ENCODE results near the gene OCRL. TPM values are rescaled to one million over a fixed set of nuclear protein-coding genes. Genes with fewer than 3 reads are reported as not detected.

Gene OCRL
- total and polyA plus RNA-seq, 2 of the 4 experiments (the other 2 are of a cell fraction) = 19.4 to 20.6 TPM

- ATAC-seq (ENCODE audit: low read depth) (no peak), DNase-seq (no peak)
- Histone ChIP-seq H3K4me3 (ENCODE audit: insufficient read depth, low read depth, low read length) (no peak overlapping the region), H3K4me2 (ENCODE audit: low read depth, low read length) (no peak overlapping the region), H2BK15ac (ENCODE audit: low read depth, low read length) (no peak overlapping the region), H3K4me1 (ENCODE audit: control insufficient read depth, insufficient read depth, low read length) (no peaks in the 10 kb centered on the region), H3K27ac (ENCODE audit: insufficient read depth, low read length) (no peak overlapping the region), H2AK5ac (ENCODE audit: low read depth, low read length) (no peak overlapping the region), H3K23ac (ENCODE audit: low read depth, low read length) (no peak overlapping the region), H4K91ac (ENCODE audit: insufficient read depth, low read depth, low read length) (no peak overlapping the region), H2BK20ac (ENCODE audit: low read depth, low read length) (no peak overlapping the region), H2AK9ac (replicated peaks; ENCODE audit: low read depth, low read length, poor library complexity) (no peak overlapping the region), H3K4ac (ENCODE audit: low read depth, low read length) (no peak overlapping the region), H4K8ac (ENCODE audit: low read depth in 2 of 2, low read length in 2 of 2) (no peak overlapping the region), H4K20me1 (ENCODE audit: insufficient read depth, low read length) (no peaks in the 10 kb centered on the region), H4K5ac (ENCODE audit: low read depth, low read length) (no peak overlapping the region), H3K9ac (ENCODE audit: low read depth, low read length) (no peak overlapping the region), H3K79me1 (ENCODE audit: low read depth in 1 of 2, low read length in 2 of 2) (peaks cover 0 to 5% of the 10 kb centered on the region in 2 experiments; a peak in 1 of 4 replicates), H2BK120ac (ENCODE audit: low read depth, low read length) (no peak overlapping the region), H2BK5ac (ENCODE audit: low read depth, low read length, poor library complexity, severe bottlenecking) (no peak overlapping the region), H3K14ac (replicated peaks; ENCODE audit: low read depth, low read length) (no peak overlapping the region), H2AFZ (replicated peaks; ENCODE audit: low read length, poor library complexity) (no peak overlapping the region), H3K9me3 (ENCODE audit: control insufficient read depth, insufficient read depth, low read length) (no peaks in the 10 kb centered on the region), H3K18ac (ENCODE audit: low read depth, low read length) (no peak overlapping the region), H3K56ac (ENCODE audit: extremely low read depth, insufficient read depth, low read length) (no peak overlapping the region), H3K36me3 (ENCODE audit: control insufficient read depth, insufficient read depth, low read length) (peaks cover 20% of the 10 kb centered on the region), H3K9me1 (ENCODE audit: insufficient read depth, low read length) (no peaks in the 10 kb centered on the region), H3K27me3 (ENCODE audit: control insufficient read depth, insufficient read depth, low read length) (no peaks in the 10 kb centered on the region)
- BruUV-seq (replicated peaks) = no TSS peak
- no CpG with 5 or more reads among the region's 2 CpGs for WGBS, 2 experiments (ENCODE audit: extremely low coverage in 2 of 2, insufficient read length in 1 of 2)
- POLR2A ChIA-PET (ENCODE audit: unreplicated experiment) = no interaction called here
- intact Hi-C loops (cut with micrococcal nuclease) = no loop called here
- in situ Hi-C loops (cut with MboI; ENCODE audit: low sequenced_read_pairs) = no loop called here
- TF ChIP-seq BHLHE40 (IDR thresholded peaks at IDR 0.05; ENCODE audit: low read depth, low read length) (no peak), RCOR1 (IDR thresholded peaks at IDR 0.05; ENCODE audit: insufficient replicate concordance, low read length) (no peak), MXI1 (IDR thresholded peaks at IDR 0.05; ENCODE audit: borderline replicate concordance, low read depth, low read length) (no peak), CHD1 (IDR thresholded peaks at IDR 0.05; ENCODE audit: low read depth, low read length) (no peak), CEBPB (IDR thresholded peaks at IDR 0.05; ENCODE audit: low read depth, low read length) (no peak), SMC3 (IDR thresholded peaks at IDR 0.05; ENCODE audit: low read depth, low read length) (no peak), MAZ (IDR thresholded peaks at IDR 0.05; ENCODE audit: borderline replicate concordance, low read depth, low read length) (no peak), FOS (IDR thresholded peaks at IDR 0.05; ENCODE audit: low read depth, low read length) (no peak), MAFK (IDR thresholded peaks at IDR 0.05; ENCODE audit: low read depth, low read length) (no peak), POLR2A (IDR thresholded peaks at IDR 0.05; ENCODE audit: low read depth, low read length) (no peak), USF2 (IDR thresholded peaks at IDR 0.05; ENCODE audit: low read depth, low read length) (no peak), CTCF (conservative IDR thresholded peaks at IDR 0.05; ENCODE audit: low read depth, low read length) (no peak), RAD21 (IDR thresholded peaks at IDR 0.05; ENCODE audit: low read length) (no peak), RFX5 (IDR thresholded peaks at IDR 0.05; ENCODE audit: low read depth, low read length) (no peak), NFE2L2 (IDR thresholded peaks at IDR 0.05; ENCODE audit: low read depth, low read length) (no peak)
- TF ChIP-seq, protein P1, sequence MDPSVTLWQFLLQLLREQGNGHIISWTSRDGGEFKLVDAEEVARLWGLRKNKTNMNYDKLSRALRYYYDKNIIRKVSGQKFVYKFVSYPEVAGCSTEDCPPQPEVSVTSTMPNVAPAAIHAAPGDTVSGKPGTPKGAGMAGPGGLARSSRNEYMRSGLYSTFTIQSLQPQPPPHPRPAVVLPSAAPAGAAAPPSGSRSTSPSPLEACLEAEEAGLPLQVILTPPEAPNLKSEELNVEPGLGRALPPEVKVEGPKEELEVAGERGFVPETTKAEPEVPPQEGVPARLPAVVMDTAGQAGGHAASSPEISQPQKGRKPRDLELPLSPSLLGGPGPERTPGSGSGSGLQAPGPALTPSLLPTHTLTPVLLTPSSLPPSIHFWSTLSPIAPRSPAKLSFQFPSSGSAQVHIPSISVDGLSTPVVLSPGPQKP (IDR thresholded peaks at IDR 0.05; ENCODE audit: borderline replicate concordance, low read depth, low read length) = no peak
- dilution Hi-C loops (cut with HindIII; ENCODE audit: low sequenced_read_pairs, unreplicated experiment) = no loop called here
- CTCF ChIA-PET = no interaction called here
Observed at GRCh38 chrX:129512409-129512808, 27.6 kb upstream of the OCRL start.

Measured in IMR-90 (cell line).